GM12891 (cell line): ENCODE results near the gene RBM27.
A peak's percentile ranks its signal among the peaks of the same experiment; 100 is the strongest.
"Not testable (repeated sequence)": the region's sequence is repeated elsewhere in the genome, so short reads cannot be mapped to it uniquely, and the experiment has no call there.

ENCODE experiments used
- DNase-seq: peaks from one replicate; pipeline ENCODE4 v3.0.0; 2011; ENCODE audit warnings: low spot score; ENCODE audit not compliant: insufficient read length
- FAIRE-seq: peaks from 2 replicates; lab custom pipeline; 2011; peaks lifted over from hg19 to GRCh38; lab: Jason Lieb, UNC
- PAX5 ChIP-seq: IDR thresholded peaks from 2 replicates; pipeline ENCODE4 v1.6.1; 2011; ENCODE audit warnings: low read length, moderate library complexity, mild to moderate bottlenecking; ENCODE audit not compliant: insufficient read depth, severe bottlenecking
- POLR2A ChIP-seq: IDR thresholded peaks from 2 replicates; pipeline ENCODE4 v1.6.1; 2011; ENCODE audit warnings: low read depth, low read length, control low read depth
- POLR2AphosphoS5 ChIP-seq: IDR thresholded peaks from 2 replicates; pipeline ENCODE4 v1.6.1; 2011; ENCODE audit warnings: low read depth, low read length, control low read depth
- POU2F2 ChIP-seq: IDR thresholded peaks from 2 replicates; pipeline ENCODE4 v1.6.1; 2011; ENCODE audit warnings: low read depth, mild to moderate bottlenecking, control low read depth, low read length, moderate library complexity
- SPI1 ChIP-seq: IDR thresholded peaks from 2 replicates; pipeline ENCODE4 v1.6.1; 2011; ENCODE audit warnings: low read depth, low read length, control low read depth
- TAF1 ChIP-seq: IDR thresholded peaks from 2 replicates; pipeline ENCODE4 v1.6.1; 2011; ENCODE audit warnings: low read depth, low read length, control low read depth

The RBM27 gene

DNA sequence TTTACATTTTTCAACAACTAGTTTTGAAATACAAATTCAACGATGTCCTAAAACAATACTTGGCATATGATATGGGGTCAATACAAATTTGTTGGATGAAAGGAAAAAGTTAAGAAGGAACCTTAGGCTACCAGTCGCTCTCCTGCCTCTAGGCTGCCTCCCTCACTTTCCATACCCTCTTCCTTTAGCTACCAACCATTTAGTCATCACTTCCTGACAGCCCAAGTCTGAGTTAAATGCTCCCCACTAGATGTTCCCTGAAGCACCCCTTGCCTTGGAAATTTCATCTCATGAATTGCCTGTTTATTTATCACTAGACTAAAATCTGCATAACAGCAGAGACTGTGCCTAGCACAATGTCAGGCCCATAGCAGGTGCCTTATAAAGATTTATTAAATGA lies 18.2 kb upstream of the RBM27 start:
- TF ChIP-seq SPI1 = no peak
- TF ChIP-seq POU2F2 = no peak
- TF ChIP-seq POLR2A = no peak
- no peak for TF ChIP-seq PAX5
- no peak for TF ChIP-seq POLR2AphosphoS5
- no peak for TF ChIP-seq TAF1
- no peak for FAIRE-seq

DNA sequence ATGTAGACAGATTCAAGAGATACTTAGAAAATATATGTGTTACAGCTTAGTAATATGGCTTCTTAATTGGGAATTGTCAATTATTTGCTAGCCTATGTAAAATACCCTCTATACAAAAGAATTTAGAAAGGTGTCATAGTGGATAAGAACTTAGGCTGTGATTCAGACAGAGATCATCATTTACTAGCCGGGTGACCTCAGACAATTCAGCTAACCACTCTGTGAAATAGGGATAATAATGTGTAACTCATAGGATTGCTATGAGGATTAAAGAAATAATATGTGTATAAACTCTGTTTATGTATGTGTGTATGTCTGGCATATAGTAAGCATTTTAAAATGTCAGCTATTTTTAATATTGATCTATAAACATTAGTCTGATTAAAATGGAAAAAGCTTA lies 15.0 kb upstream of the RBM27 start:
- no peak for FAIRE-seq
- no peak for DNase-seq
- TF ChIP-seq TAF1 (no peak), PAX5 (no peak), POLR2A (no peak), POU2F2 (no peak), SPI1 (no peak), POLR2AphosphoS5 (no peak)

More for the DNA sequence above, 18.2 kb upstream of the RBM27 start:
- DNase-seq = no peak

DNA sequence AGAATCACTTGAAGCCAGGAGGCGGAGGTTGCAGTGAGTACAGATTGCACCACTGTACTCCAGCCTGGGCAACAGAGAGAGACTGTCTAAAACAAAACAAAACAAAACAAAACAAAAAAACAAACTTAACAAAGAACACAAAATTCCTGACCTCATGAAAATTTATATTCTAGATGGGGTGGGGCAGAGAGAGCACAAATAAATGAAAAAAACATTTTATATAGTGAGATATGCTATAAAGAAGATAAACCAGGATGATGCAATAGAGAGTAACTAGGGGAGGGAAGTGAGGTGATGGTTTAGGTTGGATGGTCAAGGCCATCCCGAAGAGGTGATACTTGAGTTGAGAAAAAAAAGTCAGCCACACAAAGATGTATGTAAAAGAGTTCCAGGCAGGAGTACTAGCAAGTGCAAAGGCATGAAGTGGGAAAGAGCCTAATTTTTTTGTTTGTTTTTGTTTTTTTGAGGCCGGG lies 10.8 kb upstream of the RBM27 start:
- no peak for TF ChIP-seq PAX5
- TF ChIP-seq POLR2AphosphoS5 = no peak
- TF ChIP-seq POLR2A = no peak
- TF ChIP-seq TAF1 = no peak
- no peak for TF ChIP-seq POU2F2
- TF ChIP-seq SPI1 = no peak
- DNase-seq = no peak
- no peak for FAIRE-seq

DNA sequence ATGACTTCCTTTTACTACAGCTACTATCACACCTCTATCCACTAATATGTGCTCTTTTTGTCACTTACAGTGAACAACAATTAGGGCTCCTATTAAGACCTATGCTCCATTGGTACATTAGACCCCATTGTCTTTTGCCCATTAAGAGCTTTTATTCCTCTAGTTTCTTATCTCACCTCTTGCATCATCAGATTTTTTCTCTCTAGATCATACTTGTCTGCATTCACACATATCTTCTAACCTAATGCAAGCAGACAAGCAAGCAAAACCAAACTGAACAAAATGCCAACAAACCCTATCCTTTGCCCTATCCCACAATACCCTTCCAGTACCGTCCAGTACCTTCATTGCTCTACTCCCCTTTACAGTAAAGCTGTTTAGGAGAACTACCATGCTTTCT lies 10.1 kb upstream of the RBM27 start:
- DNase-seq (no peak), FAIRE-seq (no peak)
- TF ChIP-seq SPI1 = no peak
- no peak for TF ChIP-seq PAX5
- no peak for TF ChIP-seq POLR2AphosphoS5
- no peak for TF ChIP-seq POLR2A
- no peak for TF ChIP-seq POU2F2
- TF ChIP-seq TAF1 = no peak

DNA sequence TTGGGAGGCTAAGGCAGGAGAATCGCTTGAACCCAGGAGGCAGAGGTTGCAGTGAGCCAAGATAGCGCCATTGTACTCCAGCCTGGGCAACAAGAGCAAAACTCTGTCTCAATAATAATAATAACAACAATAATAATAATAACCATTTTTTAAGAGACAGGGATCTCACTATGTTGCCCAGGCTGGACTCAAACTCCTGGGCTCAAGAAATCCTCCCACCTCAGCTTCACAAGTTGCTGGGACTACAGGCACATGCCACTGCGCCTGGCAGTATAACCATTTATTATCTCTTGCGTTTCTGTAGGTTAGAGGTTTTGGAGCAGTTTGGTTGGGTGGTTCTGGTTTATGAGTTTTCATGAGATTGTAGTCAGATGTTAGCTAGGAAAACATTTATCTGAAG lies 8.4 kb upstream of the RBM27 start:
- FAIRE-seq, DNase-seq: not testable (repeated sequence)

DNA sequence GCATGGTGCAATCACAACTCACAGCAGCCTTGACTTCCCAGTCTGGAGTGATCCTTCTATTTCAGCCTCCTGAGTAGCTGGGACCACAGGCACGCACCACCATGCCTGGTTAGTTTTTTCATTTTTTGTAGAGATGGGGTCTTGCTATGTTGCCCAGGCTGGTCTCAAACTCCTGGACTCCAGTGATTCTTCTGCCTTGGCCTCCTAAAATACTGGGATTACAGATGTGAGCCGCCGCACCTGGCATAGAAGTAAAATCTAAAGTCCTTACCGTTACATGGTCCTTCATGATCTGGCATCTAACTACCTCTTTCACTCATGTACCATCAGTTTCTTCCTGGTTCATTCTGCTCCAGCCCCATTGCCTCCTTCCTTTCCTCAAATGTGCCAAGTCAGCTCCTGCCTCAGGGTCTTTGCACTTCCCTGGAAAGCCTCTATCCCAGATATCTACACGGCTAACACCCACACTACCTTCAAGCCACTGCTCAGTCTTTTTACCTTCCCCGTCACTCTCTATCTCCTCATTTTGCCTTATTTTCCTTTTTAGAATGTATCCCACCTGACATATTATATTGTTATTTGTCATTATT lies 6.9 kb upstream of the RBM27 start:
- DNase-seq (no peak), FAIRE-seq (no peak)
- TF ChIP-seq SPI1 = no peak
- no peak for TF ChIP-seq PAX5
- TF ChIP-seq POLR2AphosphoS5 = no peak
- TF ChIP-seq POLR2A = no peak
- no peak for TF ChIP-seq TAF1
- no peak for TF ChIP-seq POU2F2

DNA sequence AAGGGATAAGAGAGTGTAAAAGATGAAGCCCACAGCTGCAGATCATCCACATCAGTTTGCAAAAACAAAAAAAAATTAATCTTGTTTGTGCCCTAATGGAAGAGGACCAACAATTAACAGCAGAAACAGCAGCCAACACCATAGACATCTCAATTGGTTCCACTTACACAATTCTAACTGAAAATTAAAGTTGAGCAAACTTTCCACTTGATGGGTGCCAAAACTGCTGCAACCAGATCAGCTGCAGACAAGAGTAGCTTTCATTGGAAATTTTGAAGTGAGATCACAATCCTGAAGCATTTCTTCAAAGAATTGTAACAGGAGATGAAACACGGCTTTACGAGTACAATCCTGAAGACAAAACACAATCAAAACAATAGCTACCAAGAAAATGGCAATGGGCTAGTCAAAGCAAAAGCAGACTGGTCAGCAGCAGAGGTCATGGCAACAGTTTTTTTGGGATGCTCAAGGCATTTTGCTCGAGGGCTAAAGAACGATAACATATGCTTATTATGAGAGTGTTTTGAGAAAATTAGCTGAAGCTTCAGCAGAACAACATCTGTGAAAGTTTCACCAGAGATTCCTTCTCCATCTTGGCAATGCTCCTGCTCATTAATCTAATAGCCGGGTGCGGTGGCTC lies 4.1 kb upstream of the RBM27 start:
- TF ChIP-seq POLR2A = no peak
- TF ChIP-seq PAX5 = no peak
- TF ChIP-seq POU2F2 = no peak
- TF ChIP-seq SPI1 = no peak
- TF ChIP-seq TAF1 = no peak
- TF ChIP-seq POLR2AphosphoS5 = no peak
- DNase-seq (no peak), FAIRE-seq (no peak)

DNA sequence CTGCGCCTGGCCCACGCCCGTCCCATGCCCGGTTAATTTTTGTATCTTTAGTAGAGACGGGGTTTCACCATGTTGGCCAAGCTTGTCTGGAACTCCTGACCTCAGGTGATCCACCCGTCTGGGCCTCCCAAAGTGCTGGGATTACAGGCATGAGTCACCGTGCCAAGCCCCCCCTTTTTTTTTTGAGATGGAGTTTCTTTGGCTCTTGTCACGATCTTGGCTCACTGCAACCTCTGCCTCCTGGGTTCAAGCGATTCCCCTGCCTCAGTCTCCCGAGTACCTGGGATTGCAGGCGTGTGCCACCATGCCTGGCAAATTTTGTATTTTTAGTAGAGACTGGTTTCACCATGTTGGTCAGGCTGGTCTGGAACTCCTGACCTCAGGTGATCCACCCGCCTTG lies 1.6 kb upstream of the RBM27 start:
- DNase-seq, FAIRE-seq: not testable (repeated sequence)

DNA sequence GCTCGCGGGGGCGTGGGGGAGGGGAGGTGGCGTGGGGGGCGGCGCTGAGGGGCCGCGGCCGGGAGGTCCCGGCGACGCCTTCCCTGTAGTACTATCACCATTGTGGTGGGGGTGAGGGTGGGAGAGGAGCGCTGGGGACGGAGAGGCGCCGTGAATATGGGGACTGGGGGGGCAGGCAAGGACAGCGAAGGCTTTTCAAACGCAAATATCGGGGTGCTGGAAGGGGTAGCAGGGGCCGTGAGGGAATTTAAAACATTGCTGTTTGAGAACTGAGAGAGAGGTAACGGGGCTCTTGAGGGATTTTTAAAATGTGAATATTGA lies 427 bp downstream of the RBM27 start:
- DNase-seq = no peak
- TF ChIP-seq SPI1 (no peak), PAX5 (no peak), POLR2A (no peak)
- peak; percentile 13 for FAIRE-seq

DNA sequence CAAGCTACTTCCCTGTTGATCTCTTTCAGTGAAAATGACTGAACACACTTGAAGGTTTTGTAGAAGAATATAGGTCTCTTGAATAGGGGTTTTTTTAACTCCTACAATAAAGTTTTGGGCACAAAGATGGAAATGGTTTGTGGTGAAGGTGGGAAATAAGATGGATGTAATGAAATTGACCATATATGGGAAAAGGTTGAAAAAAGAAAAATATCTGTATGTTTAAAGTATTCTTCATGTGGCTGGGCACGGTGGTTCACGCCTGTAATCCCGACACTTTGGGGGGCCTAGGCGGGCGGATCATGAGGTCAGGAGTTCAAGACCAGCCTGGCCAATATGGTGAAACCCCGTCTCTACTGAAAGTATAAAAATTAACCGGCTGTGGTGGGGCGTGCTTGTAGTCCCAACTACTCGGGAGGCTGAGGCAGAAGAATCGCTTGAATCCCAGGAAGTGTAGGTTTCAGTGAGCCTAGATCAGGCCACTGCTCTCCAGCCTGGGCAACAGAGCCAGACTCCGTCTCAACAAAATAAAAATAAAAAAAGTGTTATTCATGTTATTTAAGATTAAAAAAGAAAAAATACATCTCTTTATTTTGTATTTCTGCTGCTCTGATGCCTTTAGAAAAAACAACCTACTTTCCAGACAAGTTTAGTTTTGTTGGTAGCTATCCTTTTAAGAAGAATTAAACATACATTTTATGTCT lies 2.2 kb downstream of the RBM27 start:
- TF ChIP-seq TAF1 (no peak), PAX5 (no peak), POU2F2 (no peak), POLR2AphosphoS5 (no peak), POLR2A (no peak)
- FAIRE-seq (no peak), DNase-seq (no peak)
